Measurements from ENCODE around the gene FGFBP1. TPM values are rescaled to one million over a fixed set of nuclear protein-coding genes. Genes with fewer than 3 reads are reported as not detected.

Gene FGFBP1
- total and polyA plus RNA-seq, 7 donors, result 0.08 TPM; not detected in 6

GRCh38 chr4:15910155-15910940 lies 28.2 kb downstream of the FGFBP1 start:
- no peak for ATAC-seq
- H3K4me3 ChIP-seq, result no peak overlapping the region
- no peak for TF ChIP-seq CTCF (IDR thresholded peaks at IDR 0.05)
- intact Hi-C loops (cut with DNase I), result no loop called here
- H3K9me3 ChIP-seq, result no peaks in the 10 kb centered on the region
- H3K36me3 ChIP-seq (ENCODE audit: insufficient read depth in 1 of 2, low read depth in 1 of 2), result no peaks in the 10 kb centered on the region
- no peak overlapping the region for H3K27ac ChIP-seq
- H3K4me1 ChIP-seq, result no peaks in the 10 kb centered on the region
- 80 to 83% (median 81%) methylated on average over 6 of the region's 6 CpGs for WGBS, 3 donors
- no peak for DNase-seq
- H3K27me3 ChIP-seq (ENCODE audit: insufficient read depth in 3 of 3, low read length in 2 of 3), result no peaks in the 10 kb centered on the region

- H3K4me3 ChIP-seq, result no peak overlapping the region
- DNase-seq (no peak), ATAC-seq (no peak)
- no peaks in the 10 kb centered on the region for H3K9me3 ChIP-seq
- no peak overlapping the region for H3K27ac ChIP-seq
- WGBS, 3 donors, result 59 to 82% (median 75%) methylated on average over 1 of the region's 1 CpG
- intact Hi-C loops (cut with DNase I), result no loop called here
- no peaks in the 10 kb centered on the region for H3K36me3 ChIP-seq (ENCODE audit: insufficient read depth in 1 of 2, low read depth in 1 of 2)
- H3K27me3 ChIP-seq (ENCODE audit: insufficient read depth in 3 of 3, low read length in 2 of 3), result no peaks in the 10 kb centered on the region
- no peak for TF ChIP-seq CTCF (IDR thresholded peaks at IDR 0.05)
- H3K4me1 ChIP-seq, result no peaks in the 10 kb centered on the region
Measured at GRCh38 chr4:15907430-15907829, 31.1 kb downstream of the FGFBP1 start.

- no peak for DNase-seq
- Histone ChIP-seq H3K4me3 (no peak overlapping the region), H3K36me3 (ENCODE audit: insufficient read depth in 1 of 2, low read depth in 1 of 2) (no peaks in the 10 kb centered on the region), H3K4me1 (no peaks in the 10 kb centered on the region), H3K9me3 (no peaks in the 10 kb centered on the region), H3K27me3 (ENCODE audit: insufficient read depth in 3 of 3, low read length in 2 of 3) (no peaks in the 10 kb centered on the region), H3K27ac (no peak overlapping the region)
- intact Hi-C loops (cut with DNase I), result no loop called here
- no peak for TF ChIP-seq CTCF (IDR thresholded peaks at IDR 0.05)
- WGBS, 3 donors, result 68 to 76% (median 75%) methylated on average over 24 to 25 of the region's 25 CpGs
- ATAC-seq, result no peak
Measured at GRCh38 chr4:15906020-15906443, 32.5 kb downstream of the FGFBP1 start.

GRCh38 chr4:15902746-15903145 lies 35.8 kb downstream of the FGFBP1 start:
- WGBS, 3 donors, result 83 to 90% (median 87%) methylated on average over 2 of the region's 2 CpGs
- intact Hi-C loops (cut with DNase I), result no loop called here

More at GRCh38 chr4:15902746-15903145, 35.8 kb downstream of the FGFBP1 start:
- no peaks in the 10 kb centered on the region for H3K4me1 ChIP-seq
- H3K27ac ChIP-seq, result no peak overlapping the region
- no peak overlapping the region for H3K4me3 ChIP-seq
- no peak for TF ChIP-seq CTCF (IDR thresholded peaks at IDR 0.05)
- DNase-seq (no peak), ATAC-seq (no peak)
- H3K27me3 ChIP-seq (ENCODE audit: insufficient read depth in 3 of 3, low read length in 2 of 3), result no peaks in the 10 kb centered on the region
- H3K9me3 ChIP-seq, result no peaks in the 10 kb centered on the region
- no peaks in the 10 kb centered on the region for H3K36me3 ChIP-seq (ENCODE audit: insufficient read depth in 1 of 2, low read depth in 1 of 2)
